GM19328 (cell line): Measurements from ENCODE around the gene ABHD8.

Source experiments
- ATAC-seq: cut with Tn5 transposase; IDR thresholded peaks from one replicate; pipeline ENCODE4 v1.9.1; 2021; ENCODE audit warnings: mild to moderate bottlenecking, moderate library complexity; ENCODE audit not compliant: unreplicated experiment

The ABHD8 gene

DNA sequence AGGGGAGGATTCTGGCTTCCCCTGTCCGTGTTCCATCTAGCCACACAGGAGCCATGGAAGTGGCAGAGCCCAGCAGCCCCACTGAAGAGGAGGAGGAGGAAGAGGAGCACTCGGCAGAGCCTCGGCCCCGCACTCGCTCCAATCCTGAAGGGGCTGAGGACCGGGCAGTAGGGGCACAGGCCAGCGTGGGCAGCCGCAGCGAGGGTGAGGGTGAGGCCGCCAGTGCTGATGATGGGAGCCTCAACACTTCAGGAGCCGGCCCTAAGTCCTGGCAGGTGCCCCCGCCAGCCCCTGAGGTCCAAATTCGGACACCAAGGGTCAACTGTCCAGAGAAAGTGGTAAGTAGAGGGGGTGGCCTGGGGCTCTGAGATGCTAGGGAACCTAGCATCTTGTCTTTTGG is 34.5 kb downstream of the ABHD8 start:
- no peak for ATAC-seq

DNA sequence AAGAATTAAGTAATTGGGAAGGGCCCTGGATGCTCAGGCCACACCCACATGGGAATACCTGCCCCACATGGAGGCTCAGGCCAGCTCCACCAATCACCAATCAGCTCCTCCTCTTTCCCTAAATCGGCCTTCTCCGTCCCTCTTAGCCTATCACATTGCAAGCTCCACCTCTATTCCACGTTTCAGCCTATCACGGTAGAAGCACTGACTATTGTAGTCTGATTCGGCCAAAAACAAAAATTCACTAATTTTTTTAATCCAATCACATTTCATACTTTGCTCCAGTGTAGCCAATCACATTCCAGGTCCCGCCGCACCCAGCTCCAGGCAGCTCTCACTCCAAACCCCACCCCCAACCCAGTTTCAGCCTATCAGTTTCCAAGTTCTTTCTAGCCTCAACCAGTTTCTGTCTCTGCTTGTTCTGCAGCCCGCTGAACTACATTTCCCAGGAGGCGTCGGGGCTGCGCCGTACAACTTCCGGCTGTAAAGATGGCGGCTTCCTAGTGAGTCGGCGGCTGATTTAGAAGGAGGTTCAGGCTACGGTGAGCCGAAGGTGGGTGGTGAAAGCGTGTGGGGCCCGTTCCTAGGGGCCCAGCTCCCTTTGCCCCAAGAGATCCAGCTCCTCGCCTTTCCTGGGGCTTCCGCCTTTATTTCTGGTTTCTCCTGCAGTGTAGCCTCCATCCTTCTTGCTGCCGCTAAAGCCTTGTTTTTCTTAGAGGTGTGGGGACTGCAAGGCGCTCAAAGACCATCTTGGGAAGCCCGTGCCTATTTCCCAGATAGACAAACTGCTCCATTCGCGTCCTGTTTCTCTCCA is 36.0 kb downstream of the ABHD8 start, which contains the start of gene BABAM1:
TSS of gene BABAM1 (plus strand) at position 469 of the 814 bp plus-strand sequence. CDS start 1,364 bp downstream, outside the sequence.
- peak; percentile 90 for ATAC-seq

DNA sequence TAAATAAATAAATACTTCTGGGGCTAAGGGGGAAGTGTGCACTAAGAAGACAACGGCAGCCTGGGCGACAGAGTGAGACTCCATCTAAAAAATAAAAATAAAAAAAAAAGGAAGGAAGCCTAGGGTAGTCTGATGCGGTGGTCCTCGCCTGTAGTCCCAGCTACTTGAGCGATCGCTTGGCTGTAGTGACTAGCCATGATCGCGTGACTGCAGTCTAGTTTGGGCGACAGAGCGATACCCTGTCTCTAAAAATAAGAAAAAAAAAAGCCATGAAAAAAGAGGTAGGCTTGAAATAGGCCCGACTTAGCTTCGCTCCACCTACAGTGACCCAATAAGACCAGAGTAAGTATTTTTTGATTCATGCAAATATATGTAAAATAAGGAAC is 36.6 kb downstream of the ABHD8 start:
- ATAC-seq, result no peak

DNA sequence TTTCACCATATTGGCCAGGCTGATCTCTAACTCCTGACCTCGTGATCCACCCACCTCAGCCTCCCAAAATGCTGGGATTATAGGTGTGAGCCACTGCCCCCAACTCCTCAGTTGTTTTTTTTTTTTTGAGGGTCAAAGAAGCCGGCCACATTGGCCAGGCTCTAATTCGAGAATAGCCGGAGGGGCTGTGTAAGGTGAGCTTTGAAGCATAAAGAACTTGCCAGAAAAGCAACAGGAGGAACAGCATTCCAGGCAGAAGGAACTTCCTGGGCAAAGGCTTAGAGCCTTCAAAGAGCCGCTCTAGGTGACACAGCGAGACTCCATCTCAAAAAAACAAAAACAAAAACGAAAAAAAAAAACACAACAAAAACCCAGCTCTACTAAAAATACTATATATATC is 37.2 kb downstream of the ABHD8 start:
- ATAC-seq, result no peak

DNA sequence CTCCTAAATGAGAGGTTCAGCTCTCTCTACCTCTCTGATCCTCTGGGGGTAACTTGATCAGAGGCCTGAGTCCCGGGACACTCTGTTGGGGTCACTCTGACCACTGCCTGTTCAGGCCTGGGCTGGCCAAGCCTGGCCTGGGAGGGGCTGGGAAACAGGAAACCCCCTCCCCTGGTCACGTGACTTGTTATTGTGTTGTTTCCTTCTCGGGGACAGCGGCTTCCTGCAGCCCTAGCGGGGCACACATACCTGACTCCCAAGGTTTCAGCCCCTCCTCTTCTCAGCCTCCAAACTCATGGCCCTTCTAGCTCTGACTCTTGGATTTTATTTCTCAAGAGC is 38.6 kb downstream of the ABHD8 start, which contains the start of gene USHBP1:
TSS of gene USHBP1 (minus strand) at position 105 of the 339 bp plus-strand sequence. CDS start 446 bp downstream, outside the sequence.
- no peak for ATAC-seq

DNA sequence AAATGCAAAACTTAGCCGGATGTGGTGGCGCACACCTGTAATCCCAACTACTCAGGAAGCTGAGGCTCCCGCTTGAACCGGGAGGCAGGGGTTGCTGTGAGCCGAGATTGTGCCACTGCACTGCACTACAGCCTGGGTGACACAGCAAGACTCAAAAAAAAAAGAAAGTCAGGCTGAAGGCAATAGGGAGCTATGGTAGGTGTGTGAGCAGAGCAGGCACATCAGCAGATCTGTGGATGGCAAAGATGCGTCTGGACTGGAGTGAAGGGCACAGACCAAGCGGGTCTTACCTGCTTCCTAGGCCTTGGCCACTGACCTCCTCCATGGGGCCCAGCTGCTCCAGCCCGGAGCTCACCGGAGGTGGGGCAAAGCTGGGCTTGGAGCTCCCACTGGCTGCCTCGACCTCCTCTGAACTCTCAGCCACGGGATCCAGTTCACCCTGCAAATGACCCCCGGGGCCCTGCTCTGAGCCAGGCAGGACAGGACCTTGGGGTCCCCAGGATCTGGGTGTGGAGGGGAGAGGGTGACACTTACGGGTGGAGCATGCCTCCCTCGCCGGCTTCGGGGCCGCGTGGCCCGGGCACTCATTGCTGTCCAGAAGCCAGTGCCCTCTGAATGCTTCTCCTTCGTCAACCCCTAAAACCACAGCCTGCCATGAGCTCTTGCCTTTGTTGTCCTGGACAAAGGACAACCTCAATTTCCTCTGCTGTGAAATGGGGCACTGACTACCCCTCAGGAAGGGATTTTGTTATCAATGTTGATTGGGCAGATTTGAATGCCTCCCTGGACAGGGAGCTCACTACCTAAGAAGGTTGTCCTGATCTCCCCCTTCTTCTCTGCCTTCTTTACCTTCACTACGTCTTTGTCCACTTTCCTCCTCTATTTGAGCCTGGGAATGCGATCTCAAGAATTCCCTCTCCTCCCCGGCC is 39.2 kb downstream of the ABHD8 start:
- no peak for ATAC-seq

DNA sequence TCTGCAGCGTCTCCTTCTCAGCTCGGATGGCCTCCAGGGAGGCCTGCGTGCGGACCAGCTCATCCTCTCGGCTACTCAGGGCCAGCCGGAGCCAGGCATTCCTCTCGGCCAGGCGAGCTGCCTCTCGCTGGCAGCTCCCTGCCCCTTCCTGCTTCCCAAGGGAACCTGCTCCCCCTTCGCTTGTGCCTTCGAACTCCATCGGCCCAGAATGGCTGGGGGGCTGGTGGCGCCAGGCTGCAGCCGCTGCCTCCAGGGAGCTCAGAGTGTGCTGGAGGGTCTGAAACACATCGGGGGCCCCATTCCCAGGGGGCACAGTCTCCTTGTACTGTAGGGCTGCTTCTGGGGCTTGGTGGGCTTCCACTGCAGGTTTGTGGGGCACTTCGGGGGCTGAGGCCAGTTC is 40.7 kb downstream of the ABHD8 start:
- ATAC-seq, result no peak

DNA sequence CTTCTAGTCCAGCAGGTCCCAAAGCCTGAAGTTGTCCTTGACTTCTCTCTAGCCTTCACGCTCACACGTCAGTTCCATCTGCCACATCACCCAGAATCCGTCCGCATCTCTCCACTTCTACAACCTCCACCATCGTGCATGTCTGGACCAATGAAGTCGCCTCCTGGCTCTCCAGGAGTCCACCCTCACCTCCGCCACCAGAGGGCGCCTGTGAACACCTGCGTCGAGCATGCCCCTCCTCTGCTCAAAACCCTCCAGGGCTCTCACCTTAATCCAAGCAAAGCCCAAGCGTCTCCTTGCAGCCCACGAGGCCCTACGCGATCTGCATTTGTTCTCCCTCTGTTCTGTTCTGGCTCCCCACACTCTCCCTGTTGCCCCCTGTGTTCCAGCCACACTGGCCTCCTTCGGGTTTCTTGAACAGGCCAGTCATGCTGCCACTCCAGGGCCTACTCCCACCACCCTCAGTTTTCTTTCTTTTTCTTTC is 42.3 kb downstream of the ABHD8 start:
- no peak for ATAC-seq

DNA sequence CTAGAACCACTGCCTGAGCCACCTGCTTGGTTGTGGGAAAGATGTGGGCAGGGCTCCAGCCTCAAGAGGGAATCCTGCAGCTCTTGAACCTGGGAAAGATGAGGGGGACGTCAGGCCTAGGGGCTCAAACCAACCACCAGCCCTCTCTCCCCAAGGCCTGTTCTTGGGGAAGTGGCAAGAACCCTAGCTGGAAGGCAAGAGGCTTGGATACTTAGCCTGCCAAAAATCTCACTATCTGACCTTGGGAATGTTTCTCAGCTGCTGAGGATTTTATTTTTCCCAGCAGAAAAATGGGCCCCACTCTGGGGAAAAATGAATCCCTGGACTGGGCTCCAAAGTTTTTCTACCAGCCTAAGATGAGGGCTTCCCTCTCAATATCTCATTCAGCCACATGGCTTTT is 43.3 kb downstream of the ABHD8 start:
- ATAC-seq, result no peak

DNA sequence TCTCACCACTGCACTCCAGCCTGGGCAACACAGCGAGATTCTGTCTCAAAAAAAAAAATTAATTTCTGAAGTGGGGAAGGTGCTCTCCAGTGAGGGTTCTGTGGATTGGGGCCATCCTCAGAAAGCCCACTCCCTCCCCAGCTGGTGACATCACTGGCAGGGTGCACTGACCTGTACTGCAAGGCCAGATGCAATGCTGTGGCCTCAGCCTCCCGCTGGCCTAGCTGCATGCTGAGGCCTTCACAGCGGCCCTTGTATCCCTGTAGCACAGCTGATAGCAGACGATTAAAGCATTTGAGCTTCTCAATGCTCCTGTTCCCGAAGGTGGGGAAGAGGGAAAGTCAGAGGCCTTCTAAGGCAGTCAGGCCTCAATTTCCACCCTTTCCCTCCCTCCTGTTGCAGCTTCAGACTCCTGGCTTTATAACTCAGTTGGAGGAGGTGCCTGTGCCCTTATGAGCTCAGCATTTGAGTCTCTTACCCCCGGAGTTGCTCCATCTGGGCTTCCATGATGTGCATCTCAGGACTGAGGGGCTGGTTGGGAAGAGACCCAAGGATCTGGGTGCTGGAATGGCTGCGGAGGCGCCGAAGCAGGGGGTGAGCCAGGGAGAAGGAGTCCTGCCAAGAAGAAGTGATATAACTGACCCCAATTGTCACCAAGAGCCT is 44.0 kb downstream of the ABHD8 start:
- no peak for ATAC-seq

DNA sequence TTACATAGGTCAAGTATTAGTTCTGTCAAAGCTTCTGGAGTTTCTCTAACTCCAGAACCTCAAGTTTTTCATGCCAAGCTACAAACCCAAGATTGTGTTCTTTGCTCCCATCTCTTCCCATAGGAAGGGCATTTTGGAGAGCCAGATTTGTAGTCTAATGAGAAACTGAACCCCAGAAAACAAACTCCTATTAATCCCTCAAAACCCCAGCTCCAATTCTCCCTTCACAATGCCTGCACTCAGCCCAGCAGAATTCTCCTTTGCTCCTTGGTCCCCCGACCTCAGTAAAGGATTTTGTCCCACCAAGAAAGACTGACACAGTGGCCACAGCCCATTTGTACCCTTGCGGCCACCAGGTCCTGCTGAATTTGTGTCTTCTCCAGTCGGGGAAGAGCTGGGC is 47.1 kb downstream of the ABHD8 start:
- ATAC-seq, result no peak

DNA sequence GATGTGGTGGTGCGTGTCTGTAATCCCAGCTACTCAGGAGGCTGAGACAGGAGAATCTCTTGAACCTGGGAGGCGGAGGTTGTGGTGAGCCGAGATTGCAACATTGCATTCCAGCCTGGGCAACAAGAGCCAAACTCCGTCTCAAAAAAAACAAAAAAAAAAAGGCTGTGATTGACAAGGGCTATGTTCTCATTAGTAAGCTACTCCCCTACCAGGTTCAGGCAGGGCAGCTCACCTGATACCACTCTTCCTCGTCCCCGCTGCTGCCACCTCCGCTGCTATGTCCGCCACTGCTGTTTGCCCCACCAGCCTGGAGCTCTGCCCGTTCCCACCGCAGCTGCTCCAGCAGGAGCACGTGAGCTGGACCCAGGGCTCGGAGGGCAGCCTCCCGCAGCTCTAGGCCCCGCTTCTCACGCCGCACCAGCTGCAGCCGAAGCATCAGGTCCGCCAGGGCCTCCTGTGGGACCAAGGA is 48.0 kb downstream of the ABHD8 start:
- ATAC-seq, result no peak

DNA sequence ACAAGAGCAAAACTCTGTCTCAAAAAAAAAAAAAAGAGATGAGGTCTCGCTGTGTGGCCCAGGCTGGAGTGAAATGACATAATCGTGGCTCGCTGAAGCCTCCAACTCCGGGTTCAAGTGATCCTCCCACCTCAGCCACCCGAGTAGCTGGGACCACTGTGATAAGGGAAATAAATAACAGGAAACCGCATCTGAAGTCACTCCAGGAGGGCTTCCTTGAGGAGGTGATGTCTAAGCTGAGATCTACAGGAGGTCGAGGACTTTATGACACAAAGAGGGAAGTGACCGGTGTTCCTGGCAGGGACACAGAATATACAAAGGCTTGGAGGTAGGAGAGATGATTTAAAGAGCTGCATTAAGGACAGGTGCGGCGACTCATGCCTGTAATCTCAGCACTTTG is 48.6 kb downstream of the ABHD8 start:
- no peak for ATAC-seq

DNA sequence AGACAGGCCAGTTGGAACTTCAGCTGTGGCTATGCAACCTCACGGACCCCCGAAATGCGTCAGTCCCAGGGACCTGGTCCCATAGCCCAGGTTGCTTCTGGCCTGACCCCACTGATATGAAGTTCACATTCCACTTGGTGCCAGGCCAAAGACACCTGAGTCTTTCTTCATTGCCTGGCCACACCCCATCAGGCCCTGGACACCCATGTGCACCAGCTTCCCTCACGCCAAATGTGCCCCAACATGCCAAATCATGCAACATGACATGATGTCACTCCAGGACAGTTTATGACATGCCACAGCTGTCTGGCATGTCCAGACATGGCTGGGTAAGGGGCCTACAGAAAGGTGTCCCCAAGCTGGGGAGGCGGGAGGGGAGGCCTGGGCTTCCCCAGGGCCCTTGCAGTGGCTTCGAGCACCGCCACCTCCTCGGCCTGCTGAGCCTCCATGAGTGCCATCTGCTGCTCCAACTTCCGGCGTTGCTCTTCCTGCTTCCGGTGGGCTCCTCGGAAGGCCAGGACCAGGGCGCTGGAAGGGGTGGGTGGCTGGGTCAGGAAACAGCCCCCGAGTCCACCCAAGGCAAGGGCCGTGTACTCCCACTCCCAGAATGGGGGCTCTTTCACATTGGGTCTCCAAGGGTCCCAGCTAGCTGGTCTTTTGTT is 53.2 kb downstream of the ABHD8 start:
- no peak for ATAC-seq

DNA sequence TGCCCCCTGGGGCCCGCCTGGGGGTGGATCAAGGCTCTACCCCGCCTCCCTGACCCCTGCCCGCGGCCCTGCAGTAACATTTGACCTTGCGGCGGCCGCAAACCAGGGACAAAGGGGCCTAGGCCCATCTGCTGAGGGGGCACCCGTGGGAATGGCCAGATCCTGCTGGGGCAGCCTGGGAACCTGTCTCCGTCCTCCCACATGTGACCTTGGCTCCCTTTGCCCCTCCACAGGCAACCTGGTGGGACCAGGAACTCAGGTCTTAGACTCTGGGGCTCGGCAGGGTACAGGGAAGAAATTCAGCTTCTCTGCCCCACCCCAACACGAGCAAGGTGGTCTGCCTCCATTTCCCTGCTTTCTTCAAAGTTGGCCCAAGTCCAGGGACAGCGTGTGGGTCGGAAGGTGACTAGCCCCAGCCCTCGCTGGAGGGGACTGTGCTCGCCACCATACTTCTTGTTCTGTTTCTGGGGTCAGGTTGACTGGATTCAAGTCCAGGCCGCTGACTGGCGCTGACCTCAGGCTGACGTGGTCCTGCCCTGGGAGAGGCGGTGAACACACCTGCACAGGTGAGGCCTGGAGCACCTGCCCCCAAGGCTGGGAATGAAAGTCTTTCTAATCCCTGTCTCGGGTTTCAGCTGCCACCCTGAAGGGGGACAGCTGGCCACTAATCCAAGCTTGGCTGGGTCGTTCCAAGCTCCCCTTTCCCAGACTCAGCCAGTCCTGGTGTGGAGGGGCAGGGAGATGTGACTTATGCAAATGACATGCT is 55.0 kb downstream of the ABHD8 start:
- ATAC-seq, result no peak

DNA sequence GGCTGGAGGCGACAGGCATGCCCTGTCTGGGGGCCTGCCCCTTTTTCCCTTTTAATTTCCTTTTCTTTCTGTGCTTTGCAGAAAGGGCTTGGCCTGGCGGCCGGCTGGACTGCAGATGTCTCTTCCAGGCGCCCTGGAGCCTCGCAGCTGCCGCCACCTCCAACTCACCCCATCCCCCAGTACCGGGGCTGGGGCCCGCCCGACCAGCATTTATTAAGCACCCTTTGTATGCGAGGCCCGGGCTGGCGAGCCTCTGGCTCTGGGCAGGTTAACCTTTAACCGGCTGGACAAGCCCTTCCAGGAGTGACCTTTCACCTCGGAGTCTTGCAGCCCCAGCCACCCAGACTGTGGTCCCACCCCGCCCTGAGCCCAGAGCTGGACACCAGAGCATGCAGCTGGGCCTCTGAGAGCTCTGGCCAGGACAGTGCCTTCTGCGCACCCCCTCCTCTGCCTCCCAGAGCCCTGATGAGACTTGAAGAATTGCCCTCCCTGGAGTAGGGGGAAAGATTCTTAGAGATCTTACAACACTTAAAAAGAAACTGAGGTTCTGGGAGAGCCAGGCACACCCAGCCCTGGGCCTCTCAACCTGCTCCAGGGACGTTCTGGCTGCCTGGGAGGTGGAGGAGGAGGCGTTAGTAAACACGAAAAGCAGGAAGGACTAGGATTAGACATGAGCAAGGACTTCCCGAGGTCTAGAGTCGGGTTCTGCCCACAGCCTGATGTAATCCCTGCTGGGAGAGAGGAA is 56.4 kb downstream of the ABHD8 start:
- ATAC-seq, result no peak

DNA sequence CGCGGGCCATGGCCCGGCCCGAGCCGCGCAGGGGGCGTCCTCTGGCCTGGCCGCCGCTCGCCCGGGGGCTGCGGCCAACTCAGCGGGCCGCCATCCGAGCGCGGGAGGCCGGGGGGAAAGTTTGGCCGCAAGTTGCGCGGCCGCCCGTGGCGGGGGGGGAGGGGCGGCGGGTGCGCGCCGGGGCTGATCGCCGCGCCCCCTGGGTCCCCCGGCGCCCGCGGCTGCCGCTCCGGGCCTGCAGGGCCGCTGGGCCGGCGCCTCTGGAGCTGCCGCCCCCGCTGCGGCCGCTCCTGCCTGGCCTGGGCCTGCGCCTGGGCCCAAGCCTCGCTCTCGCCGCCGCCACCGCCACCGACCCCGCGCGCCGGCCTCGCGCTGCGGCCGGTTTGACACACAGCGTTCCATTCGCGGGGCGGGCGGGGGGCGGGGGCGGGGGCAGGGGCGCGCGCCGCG is 57.7 kb downstream of the ABHD8 start, which contains the start of gene NR2F6:
TSS of gene NR2F6 (minus strand) at position 385 of the 450 bp plus-strand sequence. CDS start 699 bp downstream, outside the sequence.
- ATAC-seq, result no peak

DNA sequence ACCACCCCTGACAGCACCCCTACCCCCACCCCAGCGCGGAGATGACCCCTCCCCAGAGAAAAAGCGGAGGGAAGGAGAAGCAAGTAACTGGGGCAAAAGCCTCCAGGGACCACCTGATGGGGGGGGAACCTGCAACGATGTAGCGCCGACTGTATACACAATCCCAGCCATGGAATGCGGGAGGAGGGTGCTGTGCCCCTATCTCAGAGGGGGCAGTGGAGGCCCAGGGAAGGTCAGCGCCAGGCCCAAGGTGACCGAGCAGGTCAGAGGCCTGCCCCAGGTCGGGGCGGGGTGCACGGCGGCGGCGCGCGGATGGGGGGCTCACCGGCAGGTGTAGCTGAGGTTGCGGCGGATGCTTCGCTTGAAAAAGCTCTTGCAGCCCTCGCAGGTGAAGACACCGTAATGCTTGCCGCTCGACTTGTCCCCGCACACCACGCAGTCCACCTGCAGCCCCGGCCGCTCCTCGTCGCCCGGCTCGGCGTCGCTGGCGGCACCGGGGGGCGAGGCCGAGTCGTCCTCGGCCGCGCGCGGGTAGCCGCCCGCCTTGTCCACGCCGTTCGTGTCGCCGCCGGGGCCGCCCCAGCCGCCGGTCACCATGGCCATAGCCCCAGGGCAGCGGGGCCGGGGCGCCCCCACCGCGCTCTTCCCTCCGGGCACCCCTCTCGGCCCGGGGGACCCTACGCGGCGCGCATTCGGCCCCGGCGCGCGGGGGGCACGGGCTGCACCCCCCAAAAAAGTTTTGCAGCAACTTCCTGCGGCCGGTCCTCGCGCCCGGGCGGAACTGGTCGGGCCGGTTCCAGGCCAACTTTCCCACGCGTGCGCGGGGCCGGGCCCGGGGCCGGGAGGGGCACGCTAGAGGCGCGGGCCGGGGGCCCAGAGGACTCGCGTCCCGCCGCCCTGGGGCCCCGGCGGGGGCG is 58.3 kb downstream of the ABHD8 start:
- ATAC-seq, result no peak
